T-helper 2 cell treated with Interferon-gamma antibody and Interleukin-4, amounts not matched to agents 5 μg/mL and 100 μg/mL, for 36 hours (primary cell): Measurements from ENCODE around the gene FSTL1.

ENCODE experiments used
- DNase-seq: peaks from one replicate; pipeline ENCODE4 v3.0.0; 2021; ENCODE audit warnings: low spot score
- H3K27ac Mint-ChIP-seq: one replicate; pipeline ENCODE4 v1.8.0; 2021; ENCODE audit warnings: mild to moderate bottlenecking, mixed read lengths
- H3K27me3 Mint-ChIP-seq: one replicate; pipeline ENCODE4 v1.8.0; 2021; ENCODE audit warnings: low read depth, mixed read lengths
- H3K36me3 Mint-ChIP-seq: one replicate; pipeline ENCODE4 v1.8.0; 2021; ENCODE audit warnings: low read depth, mixed read lengths
- H3K4me1 Mint-ChIP-seq: one replicate; pipeline ENCODE4 v1.8.0; 2021; ENCODE audit warnings: low read depth, mixed read lengths
- H3K4me3 Mint-ChIP-seq: one replicate; pipeline ENCODE4 v1.8.0; 2022; ENCODE audit warnings: mild to moderate bottlenecking, moderate library complexity, mixed read lengths
- H3K9me3 Mint-ChIP-seq: one replicate; pipeline ENCODE4 v1.8.0; 2021; ENCODE audit warnings: mixed read lengths

Gene FSTL1

GRCh38 chr3:120473896-120474675 is 23.3 kb upstream of the FSTL1 start:
- Mint-ChIP-seq H3K9me3 (no peaks in the 10 kb centered on the region), H3K27ac (no peak overlapping the region), H3K4me1 (no peaks in the 10 kb centered on the region), H3K27me3 (peaks cover 3% of the 10 kb centered on the region), H3K4me3 (no peak overlapping the region), H3K36me3 (no peaks in the 10 kb centered on the region)
- no peak for DNase-seq

- Mint-ChIP-seq H3K27me3 (peaks cover 3% of the 10 kb centered on the region), H3K9me3 (no peaks in the 10 kb centered on the region), H3K36me3 (no peaks in the 10 kb centered on the region), H3K4me3 (no peak overlapping the region), H3K4me1 (no peaks in the 10 kb centered on the region), H3K27ac (no peak overlapping the region)
- no peak for DNase-seq
These were observed 22.6 kb upstream of the FSTL1 start for GRCh38 chr3:120473389-120473788.

GRCh38 chr3:120472121-120472844 is 21.5 kb upstream of the FSTL1 start:
- no peaks in the 10 kb centered on the region for H3K4me1 Mint-ChIP-seq
- DNase-seq, result no peak
- H3K27me3 Mint-ChIP-seq, result peaks cover 3% of the 10 kb centered on the region
- no peaks in the 10 kb centered on the region for H3K9me3 Mint-ChIP-seq
- H3K27ac Mint-ChIP-seq, result no peak overlapping the region
- no peak overlapping the region for H3K4me3 Mint-ChIP-seq
- H3K36me3 Mint-ChIP-seq, result no peaks in the 10 kb centered on the region

DNA sequence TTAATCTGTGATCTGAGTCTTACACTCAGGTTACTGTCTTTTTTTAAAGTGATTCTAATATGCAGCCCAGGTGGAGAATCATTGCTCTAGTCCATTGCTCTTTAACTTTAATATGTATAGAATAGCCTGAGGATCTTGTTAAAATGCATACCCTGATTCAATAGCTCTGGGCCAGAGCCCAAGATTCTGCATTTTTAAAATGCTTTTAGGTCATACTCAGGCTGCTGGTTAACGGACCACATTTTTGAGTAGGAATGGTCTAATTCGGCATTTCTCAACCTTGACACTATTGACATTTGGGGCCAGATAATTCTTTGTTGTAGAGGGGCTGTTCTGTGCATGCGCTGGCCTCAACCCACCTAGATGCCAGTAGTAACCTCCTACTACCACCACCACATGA is 20.9 kb upstream of the FSTL1 start:
- Mint-ChIP-seq H3K4me1 (no peaks in the 10 kb centered on the region), H3K36me3 (no peaks in the 10 kb centered on the region), H3K27me3 (peaks cover 3% of the 10 kb centered on the region), H3K4me3 (no peak overlapping the region), H3K9me3 (no peaks in the 10 kb centered on the region), H3K27ac (no peak overlapping the region)
- no peak for DNase-seq

DNA sequence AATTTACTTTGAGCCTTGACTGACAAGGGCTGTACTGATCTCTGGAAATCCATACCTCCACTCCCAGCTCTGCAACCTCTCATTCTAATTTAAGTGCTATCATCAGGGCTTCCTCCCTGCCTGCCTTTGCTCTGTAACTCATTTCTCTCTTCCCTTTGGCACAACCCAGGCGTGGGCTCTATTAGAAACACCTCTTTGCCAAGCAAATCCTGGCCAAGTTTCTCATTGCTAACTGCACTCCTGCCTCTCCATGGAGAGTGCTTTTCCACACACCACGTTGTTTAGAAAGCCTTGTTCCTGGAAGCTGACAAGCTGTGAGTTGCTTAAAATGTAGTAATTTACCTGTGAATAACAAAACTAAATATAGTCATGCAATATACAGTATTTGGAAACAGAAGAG is 20.1 kb upstream of the FSTL1 start:
- H3K4me3 Mint-ChIP-seq, result no peak overlapping the region
- H3K4me1 Mint-ChIP-seq, result no peaks in the 10 kb centered on the region
- H3K27ac Mint-ChIP-seq, result no peak overlapping the region
- no peaks in the 10 kb centered on the region for H3K9me3 Mint-ChIP-seq
- H3K36me3 Mint-ChIP-seq, result no peaks in the 10 kb centered on the region
- DNase-seq, result no peak
- H3K27me3 Mint-ChIP-seq, result peaks cover 3% of the 10 kb centered on the region

DNA sequence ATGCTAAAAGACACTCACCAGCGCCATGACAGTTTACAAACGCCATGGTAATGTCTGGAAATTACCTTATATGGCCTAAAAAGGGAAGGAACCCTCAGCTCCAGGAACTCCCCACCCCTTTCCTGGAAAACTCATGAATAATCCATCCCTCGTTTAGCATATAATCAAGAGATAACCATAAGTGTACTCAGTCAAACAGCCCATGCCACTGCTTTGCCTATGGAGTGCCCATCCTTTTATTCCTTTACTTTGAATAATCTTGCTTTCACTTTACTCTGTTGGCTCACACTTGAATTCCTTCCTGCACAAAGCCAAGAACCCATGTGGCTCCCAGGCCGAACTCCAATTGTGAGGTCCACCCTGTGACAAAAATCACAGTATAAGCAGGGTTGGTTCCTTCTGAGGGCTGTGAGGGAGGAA is 19.1 kb upstream of the FSTL1 start:
- Mint-ChIP-seq H3K4me1 (no peaks in the 10 kb centered on the region), H3K36me3 (no peaks in the 10 kb centered on the region), H3K9me3 (no peaks in the 10 kb centered on the region), H3K27ac (no peak overlapping the region), H3K27me3 (peaks cover 3% of the 10 kb centered on the region), H3K4me3 (no peak overlapping the region)
- no peak for DNase-seq

DNA sequence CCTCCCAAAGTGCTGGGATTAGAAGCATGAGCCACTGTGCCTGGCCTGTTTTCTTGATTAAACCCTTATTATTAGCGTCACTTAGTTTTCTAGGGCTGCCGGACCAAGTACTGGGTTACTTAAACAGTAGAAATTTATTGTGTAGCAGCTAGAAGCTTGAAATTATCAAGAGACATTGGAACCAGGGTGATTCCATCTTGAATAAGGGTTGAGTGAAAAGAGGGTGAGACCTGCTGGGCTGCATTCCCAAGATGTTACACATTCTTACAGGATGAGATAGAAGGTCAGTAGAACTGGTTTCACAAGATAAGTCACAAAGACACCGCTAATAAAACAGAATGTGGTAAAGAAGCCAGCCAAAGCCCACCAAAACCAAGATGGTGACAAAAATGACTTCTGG is 18.6 kb upstream of the FSTL1 start:
- no peaks in the 10 kb centered on the region for H3K9me3 Mint-ChIP-seq
- H3K27me3 Mint-ChIP-seq, result peaks cover 3% of the 10 kb centered on the region
- no peak for DNase-seq
- no peaks in the 10 kb centered on the region for H3K36me3 Mint-ChIP-seq
- H3K27ac Mint-ChIP-seq, result no peak overlapping the region
- H3K4me3 Mint-ChIP-seq, result no peak overlapping the region
- no peaks in the 10 kb centered on the region for H3K4me1 Mint-ChIP-seq

DNA sequence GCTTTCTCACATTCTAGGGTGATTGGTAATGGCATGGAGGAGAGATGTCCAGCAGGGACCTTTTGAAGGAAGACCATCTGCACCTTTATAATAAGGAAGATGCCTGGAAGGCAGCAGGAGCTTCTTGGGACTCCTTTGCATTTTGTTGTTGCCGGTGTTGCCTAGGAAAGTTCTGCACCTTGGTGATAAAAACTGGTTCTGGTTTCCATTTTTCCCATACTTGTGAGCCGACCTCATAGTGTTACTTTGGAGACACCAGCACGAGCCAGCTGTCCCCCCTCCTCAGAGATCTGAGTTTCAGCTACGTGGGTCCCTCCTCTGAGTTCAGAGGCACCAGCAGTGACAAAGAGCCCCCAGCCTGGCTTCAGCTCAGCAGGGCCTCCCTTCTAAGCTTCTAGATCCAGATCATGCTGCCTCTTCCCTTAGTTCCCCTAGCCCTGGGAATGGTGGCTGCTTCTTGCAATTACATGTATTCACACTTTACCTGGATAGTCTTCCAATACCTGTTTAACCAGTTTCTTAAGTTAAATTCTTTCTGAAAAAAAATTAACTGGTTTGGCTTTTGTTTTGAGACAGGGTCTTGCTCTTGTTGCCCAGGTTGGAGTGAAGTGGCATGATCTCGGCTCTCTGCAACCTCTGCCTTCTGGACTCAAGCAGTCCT is 18.0 kb upstream of the FSTL1 start:
- Mint-ChIP-seq H3K9me3 (no peaks in the 10 kb centered on the region), H3K4me3 (no peak overlapping the region), H3K36me3 (no peaks in the 10 kb centered on the region), H3K27ac (no peak overlapping the region), H3K27me3 (peaks cover 3% of the 10 kb centered on the region), H3K4me1 (no peaks in the 10 kb centered on the region)
- no peak for DNase-seq

- Mint-ChIP-seq H3K27me3 (no peaks in the 10 kb centered on the region), H3K9me3 (no peaks in the 10 kb centered on the region), H3K4me3 (no peak overlapping the region), H3K27ac (no peak overlapping the region), H3K36me3 (no peaks in the 10 kb centered on the region), H3K4me1 (peaks cover 5% of the 10 kb centered on the region)
- no peak for DNase-seq
These were observed 11.7 kb upstream of the FSTL1 start for GRCh38 chr3:120462409-120462959.

DNA sequence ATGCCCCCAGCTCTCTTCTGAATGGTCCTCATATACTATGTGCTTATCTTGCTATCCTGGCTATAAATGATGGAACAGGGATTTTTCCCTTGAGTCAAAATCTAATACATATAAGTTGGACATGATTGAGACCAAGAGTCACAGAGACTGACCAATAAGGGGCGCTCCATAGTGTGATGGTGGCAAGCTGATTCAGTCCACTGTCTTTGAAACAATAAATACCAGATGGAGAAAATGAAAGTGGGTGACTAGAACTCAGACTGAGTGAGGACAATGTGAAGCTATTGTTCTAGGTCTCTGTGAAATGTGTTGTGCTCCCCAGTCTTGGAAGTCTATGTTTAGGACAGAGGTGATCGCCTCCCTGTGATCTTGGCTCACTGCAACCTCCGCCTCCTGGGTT is 10.6 kb upstream of the FSTL1 start:
- no peak overlapping the region for H3K27ac Mint-ChIP-seq
- H3K4me1 Mint-ChIP-seq, result peaks cover 5% of the 10 kb centered on the region
- H3K36me3 Mint-ChIP-seq, result no peaks in the 10 kb centered on the region
- H3K9me3 Mint-ChIP-seq, result no peaks in the 10 kb centered on the region
- no peak for DNase-seq
- no peaks in the 10 kb centered on the region for H3K27me3 Mint-ChIP-seq
- no peak overlapping the region for H3K4me3 Mint-ChIP-seq

DNA sequence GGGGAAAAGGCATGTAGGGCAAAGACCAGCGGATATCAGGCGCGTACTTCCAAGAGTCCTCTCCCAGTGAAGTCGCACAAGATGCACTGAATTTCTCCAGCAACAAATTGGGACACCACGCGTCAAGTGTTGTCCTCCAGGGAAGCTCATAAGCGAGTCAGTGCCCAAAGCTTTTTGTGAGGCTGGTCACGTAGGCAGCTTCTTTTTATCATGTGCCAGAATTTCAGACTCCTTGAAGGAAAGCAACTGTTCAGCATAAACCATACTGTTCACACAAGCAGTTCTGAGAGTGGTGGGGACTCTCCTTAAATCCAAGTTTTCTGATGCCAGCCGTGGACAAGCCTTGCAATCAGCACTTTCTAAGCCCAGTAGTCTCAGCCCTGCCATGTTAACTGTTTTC is 10.1 kb upstream of the FSTL1 start:
- DNase-seq, result no peak
- Mint-ChIP-seq H3K27ac (no peak overlapping the region), H3K36me3 (no peaks in the 10 kb centered on the region), H3K4me1 (peaks cover 5% of the 10 kb centered on the region), H3K9me3 (no peaks in the 10 kb centered on the region), H3K4me3 (no peak overlapping the region), H3K27me3 (peaks cover under 1% of the 10 kb centered on the region)

DNA sequence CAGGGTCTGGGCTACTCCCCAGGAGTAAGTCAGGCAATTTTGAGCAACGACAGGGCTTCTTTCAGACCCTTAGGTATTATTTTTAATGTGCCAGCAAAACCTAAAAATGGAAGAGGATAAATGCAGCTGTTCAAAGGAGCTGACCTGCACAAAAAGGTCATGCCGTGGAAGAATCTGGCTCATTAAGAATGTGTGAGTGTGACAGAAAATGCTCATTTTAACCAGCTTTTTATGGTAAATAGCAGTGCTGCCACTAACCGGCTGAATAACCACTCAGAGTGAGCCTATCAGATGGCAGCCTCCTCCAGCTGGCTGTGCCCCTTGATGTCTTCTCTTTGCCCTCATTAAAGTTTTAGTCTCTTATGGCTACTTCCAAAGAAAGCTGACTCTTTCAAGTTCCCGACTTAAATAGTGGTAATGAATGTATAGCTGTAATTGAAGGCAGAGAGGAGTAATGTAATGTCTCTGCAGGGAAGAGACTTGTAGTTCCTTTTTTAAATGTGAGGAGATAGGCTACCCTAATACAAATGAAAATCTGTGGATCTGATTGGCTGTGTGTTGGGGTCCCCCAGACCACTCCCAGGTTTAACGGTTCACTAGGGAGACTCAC is 9.5 kb upstream of the FSTL1 start:
- H3K36me3 Mint-ChIP-seq, result no peaks in the 10 kb centered on the region
- no peak overlapping the region for H3K27ac Mint-ChIP-seq
- H3K27me3 Mint-ChIP-seq, result peaks cover 3% of the 10 kb centered on the region

DNA sequence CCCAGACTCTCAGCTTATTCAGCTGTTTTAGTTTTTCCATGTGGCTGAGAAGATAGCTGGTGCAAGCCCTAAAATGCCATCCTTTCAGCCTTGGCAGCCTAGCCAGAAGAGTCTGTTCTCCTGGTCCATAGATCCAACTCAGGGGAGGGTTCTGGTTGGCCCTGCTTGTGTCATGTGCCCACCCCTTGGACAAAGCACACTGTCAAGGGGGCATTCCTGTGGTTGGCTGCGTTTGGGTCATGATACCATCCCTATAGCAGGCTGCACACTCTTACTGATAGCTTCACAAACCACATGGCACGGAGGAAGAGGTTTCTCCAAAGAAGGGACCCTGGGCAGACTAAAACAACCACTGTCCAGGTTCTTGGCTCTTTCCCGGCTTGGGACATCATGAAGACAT is 8.4 kb upstream of the FSTL1 start:
- no peaks in the 10 kb centered on the region for H3K9me3 Mint-ChIP-seq
- peaks cover 7% of the 10 kb centered on the region for H3K27me3 Mint-ChIP-seq
- H3K4me3 Mint-ChIP-seq, result no peak overlapping the region
- H3K4me1 Mint-ChIP-seq, result peaks cover 5% of the 10 kb centered on the region
- no peak overlapping the region for H3K27ac Mint-ChIP-seq
- H3K36me3 Mint-ChIP-seq, result no peaks in the 10 kb centered on the region
- no peak for DNase-seq

More for the DNA sequence above, 9.5 kb upstream of the FSTL1 start:
- no peak for DNase-seq
- Mint-ChIP-seq H3K4me1 (peaks cover 5% of the 10 kb centered on the region), H3K4me3 (no peak overlapping the region), H3K9me3 (no peaks in the 10 kb centered on the region)

DNA sequence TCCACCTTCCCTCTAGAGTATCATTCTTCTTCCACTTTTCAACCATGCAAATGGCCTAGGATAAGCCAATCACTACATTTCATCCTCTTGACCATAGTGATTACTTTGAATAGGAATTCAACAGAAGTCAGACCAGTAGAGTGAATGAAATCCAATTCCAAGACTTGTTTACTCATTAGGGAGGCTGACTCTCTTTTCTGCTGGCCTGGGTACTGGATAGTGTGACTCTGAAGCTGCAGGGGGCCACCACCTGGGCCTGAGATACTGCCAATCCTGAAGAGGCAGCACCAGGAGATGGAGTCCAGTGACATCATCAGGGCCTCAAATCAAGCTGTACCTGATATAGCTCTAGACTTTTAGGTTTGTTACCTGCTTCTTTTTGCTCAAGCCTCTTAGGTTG is 7.0 kb upstream of the FSTL1 start:
- Mint-ChIP-seq H3K27me3 (peaks cover 13% of the 10 kb centered on the region), H3K36me3 (no peaks in the 10 kb centered on the region), H3K4me3 (no peak overlapping the region), H3K4me1 (peaks cover 5% of the 10 kb centered on the region), H3K27ac (no peak overlapping the region), H3K9me3 (no peaks in the 10 kb centered on the region)
- DNase-seq, result no peak
